ENCODE results near the gene ANKRD40. TPM values are rescaled to one million over a fixed set of nuclear protein-coding genes. Genes with fewer than 3 reads are reported as not detected.

ANKRD40 gene
- total RNA-seq, 1 donor from 2014 or later, result 41.1 TPM

- Mint-ChIP-seq H3K27ac (ENCODE audit: unreplicated experiment) (no peak overlapping the region), H3K4me3 (ENCODE audit: unreplicated experiment) (no peak overlapping the region), H3K36me3 (ENCODE audit: unreplicated experiment) (no peaks in the 10 kb centered on the region)
These were observed 28.6 kb downstream of the ANKRD40 start for GRCh38 chr17:50679008-50679544.

GRCh38 chr17:50677851-50678375 lies 29.8 kb downstream of the ANKRD40 start:
- peaks cover 11% of the 10 kb centered on the region for H3K4me1 Mint-ChIP-seq (ENCODE audit: unreplicated experiment)
- TF ChIP-seq CTCF (IDR thresholded peaks at IDR 0.05), result no peak

More at GRCh38 chr17:50679008-50679544, 28.6 kb downstream of the ANKRD40 start:
- DNase-seq (ENCODE audit: extremely low spot score, unreplicated experiment), result no peak
- H3K9me3 Mint-ChIP-seq (ENCODE audit: unreplicated experiment), result no peaks in the 10 kb centered on the region
- H3K27me3 Mint-ChIP-seq (ENCODE audit: unreplicated experiment), result no peaks in the 10 kb centered on the region
- H3K4me1 Mint-ChIP-seq (ENCODE audit: unreplicated experiment), result peaks cover 11% of the 10 kb centered on the region
- TF ChIP-seq CTCF (IDR thresholded peaks at IDR 0.05), result no peak

GRCh38 chr17:50676065-50676975 lies 31.4 kb downstream of the ANKRD40 start:
- H3K27me3 Mint-ChIP-seq (ENCODE audit: unreplicated experiment), result no peaks in the 10 kb centered on the region
- no peaks in the 10 kb centered on the region for H3K36me3 Mint-ChIP-seq (ENCODE audit: unreplicated experiment)
- no peaks in the 10 kb centered on the region for H3K9me3 Mint-ChIP-seq (ENCODE audit: unreplicated experiment)
- H3K4me1 Mint-ChIP-seq (ENCODE audit: unreplicated experiment), result peaks cover 7% of the 10 kb centered on the region
- no peak overlapping the region for H3K27ac Mint-ChIP-seq (ENCODE audit: unreplicated experiment)
- no peak for DNase-seq (ENCODE audit: extremely low spot score, unreplicated experiment)
- no peak overlapping the region for H3K4me3 Mint-ChIP-seq (ENCODE audit: unreplicated experiment)
- no peak for TF ChIP-seq CTCF (IDR thresholded peaks at IDR 0.05)

More at GRCh38 chr17:50677851-50678375, 29.8 kb downstream of the ANKRD40 start:
- no peaks in the 10 kb centered on the region for H3K36me3 Mint-ChIP-seq (ENCODE audit: unreplicated experiment)
- no peaks in the 10 kb centered on the region for H3K9me3 Mint-ChIP-seq (ENCODE audit: unreplicated experiment)
- no peaks in the 10 kb centered on the region for H3K27me3 Mint-ChIP-seq (ENCODE audit: unreplicated experiment)
- H3K4me3 Mint-ChIP-seq (ENCODE audit: unreplicated experiment), result no peak overlapping the region
- no peak for DNase-seq (ENCODE audit: extremely low spot score, unreplicated experiment)
- H3K27ac Mint-ChIP-seq (ENCODE audit: unreplicated experiment), result no peak overlapping the region

GRCh38 chr17:50675627-50676026 lies 32.1 kb downstream of the ANKRD40 start:
- Mint-ChIP-seq H3K4me3 (ENCODE audit: unreplicated experiment) (no peak overlapping the region), H3K27ac (ENCODE audit: unreplicated experiment) (no peak overlapping the region), H3K36me3 (ENCODE audit: unreplicated experiment) (no peaks in the 10 kb centered on the region), H3K9me3 (ENCODE audit: unreplicated experiment) (no peaks in the 10 kb centered on the region), H3K4me1 (ENCODE audit: unreplicated experiment) (peaks cover 4% of the 10 kb centered on the region), H3K27me3 (ENCODE audit: unreplicated experiment) (no peaks in the 10 kb centered on the region)
- TF ChIP-seq CTCF (IDR thresholded peaks at IDR 0.05), result no peak
- DNase-seq (ENCODE audit: extremely low spot score, unreplicated experiment), result no peak

DNA sequence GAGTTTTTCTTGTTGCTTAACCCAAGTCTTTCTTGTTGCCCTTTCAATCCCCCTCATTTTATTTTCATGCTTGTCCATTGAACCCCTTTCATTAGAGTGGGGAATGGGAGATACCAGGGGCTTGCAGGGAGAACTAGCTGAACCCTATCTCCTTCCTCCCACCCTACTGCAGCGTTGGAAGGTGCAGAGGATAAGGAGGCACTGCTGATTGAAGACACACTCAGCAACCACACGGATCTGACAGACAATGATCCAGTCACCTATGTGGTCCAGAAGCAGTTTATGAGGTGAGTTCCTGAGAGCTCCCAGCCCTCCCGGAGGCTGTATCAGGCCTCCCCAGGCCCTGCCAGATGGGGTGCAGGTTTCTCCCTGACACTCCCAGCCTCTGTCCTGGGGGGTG lies 32.5 kb downstream of the ANKRD40 start:
- Mint-ChIP-seq H3K9me3 (ENCODE audit: unreplicated experiment) (no peaks in the 10 kb centered on the region), H3K36me3 (ENCODE audit: unreplicated experiment) (no peaks in the 10 kb centered on the region), H3K4me1 (ENCODE audit: unreplicated experiment) (peaks cover 4% of the 10 kb centered on the region), H3K4me3 (ENCODE audit: unreplicated experiment) (no peak overlapping the region), H3K27ac (ENCODE audit: unreplicated experiment) (no peak overlapping the region), H3K27me3 (ENCODE audit: unreplicated experiment) (no peaks in the 10 kb centered on the region)
- no peak for DNase-seq (ENCODE audit: extremely low spot score, unreplicated experiment)
- TF ChIP-seq CTCF (IDR thresholded peaks at IDR 0.05), result no peak
